ENCODE data around the gene SOX10.
"Not testable (repeated sequence)": the region's sequence is repeated elsewhere in the genome, so short reads cannot be mapped to it uniquely, and the experiment has no call there.

SOX10 gene

DNA sequence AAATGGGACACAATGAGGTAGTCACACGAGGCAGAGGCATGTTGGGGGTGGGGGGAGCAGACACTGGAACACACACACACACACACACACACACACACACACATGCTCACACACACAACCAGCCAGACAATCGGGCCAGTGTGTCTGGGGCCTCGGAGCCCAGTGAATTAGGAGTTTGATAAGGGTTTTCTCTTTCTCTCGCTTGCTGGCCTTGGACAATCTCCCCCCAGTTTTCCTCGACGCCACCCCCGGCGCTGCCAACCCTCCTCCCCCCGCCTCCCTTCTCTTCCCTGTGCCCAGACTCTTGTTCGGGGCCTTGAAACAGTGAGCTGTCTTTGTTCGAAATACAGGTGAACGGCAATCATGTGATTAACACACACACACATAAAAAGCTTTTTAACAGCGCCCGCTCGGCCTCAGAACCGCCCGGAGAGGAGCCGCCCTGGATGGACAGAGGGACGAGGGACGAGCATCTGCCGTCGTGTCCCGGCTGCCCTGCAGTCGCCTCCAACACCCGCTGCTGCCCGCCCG, 1.5 kb upstream of the SOX10 start:
- DNase-seq = peak in 12 of 14 donors; percentile 17 to 94 (median 70)

DNA sequence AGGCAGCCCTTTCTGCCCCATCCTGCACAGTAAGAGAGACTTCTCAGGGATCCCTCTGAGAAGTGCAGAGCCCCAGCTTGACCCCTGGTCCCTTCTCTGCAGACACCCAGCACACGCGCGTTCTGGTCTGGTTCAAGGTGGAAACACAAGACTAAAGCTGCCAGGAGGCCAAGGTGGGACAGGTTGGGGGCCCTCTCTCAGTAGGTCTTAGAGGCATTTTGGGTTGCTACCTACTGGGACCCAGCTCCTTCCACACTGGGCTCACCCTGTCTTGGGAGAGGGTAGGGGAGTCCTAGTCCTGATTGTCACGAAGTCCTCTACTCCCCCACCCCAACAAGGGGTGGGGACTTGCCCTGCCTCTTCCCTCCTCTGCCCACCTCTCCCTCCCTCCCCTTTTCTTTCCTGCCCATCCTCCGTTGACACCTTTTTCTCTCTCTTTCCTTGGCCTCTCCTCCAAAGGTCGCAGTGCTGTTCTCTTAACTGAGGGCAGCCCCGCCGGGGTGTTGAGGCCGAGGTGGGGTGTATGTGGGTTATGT, 763 bp upstream of the SOX10 start:
- no peak for DNase-seq

DNA sequence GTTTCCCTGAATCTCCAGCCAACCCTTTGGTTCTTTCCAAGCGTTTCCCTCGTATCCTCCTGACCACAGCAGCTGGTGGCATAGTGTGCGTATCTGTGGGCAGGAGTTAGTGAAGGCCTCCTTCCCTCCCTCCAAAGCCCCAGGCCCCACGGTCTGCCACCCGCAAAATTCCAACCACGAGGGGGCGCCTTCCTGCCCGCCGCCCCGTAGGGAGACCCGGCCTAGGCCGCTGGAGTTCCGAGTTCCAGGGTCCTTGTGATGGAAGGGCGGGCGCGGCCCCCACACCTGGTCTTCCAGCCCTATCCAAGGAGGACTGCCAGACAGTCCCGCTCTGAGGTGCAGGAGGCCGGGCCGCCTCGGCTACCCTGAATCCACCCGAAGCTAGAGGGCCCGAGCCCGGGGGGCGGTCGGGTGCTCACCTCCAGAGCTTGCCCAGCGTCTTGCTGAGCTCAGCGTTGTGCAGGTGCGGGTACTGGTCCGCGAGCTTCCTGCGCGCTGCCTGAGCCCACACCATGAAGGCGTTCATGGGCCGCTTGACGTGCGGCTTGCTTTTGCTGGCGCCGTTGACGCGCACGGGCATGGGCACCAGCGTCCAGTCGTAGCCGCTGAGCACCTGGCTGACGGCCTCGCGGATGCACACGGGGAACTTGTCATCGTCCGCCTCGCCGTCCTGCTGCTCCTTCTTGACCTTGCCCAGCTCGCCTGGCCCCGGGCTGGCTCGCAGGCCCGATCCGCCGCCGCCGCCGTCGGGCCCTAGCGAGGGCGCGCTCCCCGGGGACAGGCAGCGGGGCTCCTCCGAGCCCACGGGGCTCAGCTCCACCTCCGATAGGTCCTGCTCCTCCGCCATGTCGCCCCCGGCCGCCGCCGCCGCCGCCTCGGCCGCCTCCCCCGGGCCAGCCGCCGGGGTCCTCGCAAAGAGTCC, 1.2 kb downstream of the SOX10 start:
- DNase-seq = peak in 2 of 14 donors; percentile 36 to 50

DNA sequence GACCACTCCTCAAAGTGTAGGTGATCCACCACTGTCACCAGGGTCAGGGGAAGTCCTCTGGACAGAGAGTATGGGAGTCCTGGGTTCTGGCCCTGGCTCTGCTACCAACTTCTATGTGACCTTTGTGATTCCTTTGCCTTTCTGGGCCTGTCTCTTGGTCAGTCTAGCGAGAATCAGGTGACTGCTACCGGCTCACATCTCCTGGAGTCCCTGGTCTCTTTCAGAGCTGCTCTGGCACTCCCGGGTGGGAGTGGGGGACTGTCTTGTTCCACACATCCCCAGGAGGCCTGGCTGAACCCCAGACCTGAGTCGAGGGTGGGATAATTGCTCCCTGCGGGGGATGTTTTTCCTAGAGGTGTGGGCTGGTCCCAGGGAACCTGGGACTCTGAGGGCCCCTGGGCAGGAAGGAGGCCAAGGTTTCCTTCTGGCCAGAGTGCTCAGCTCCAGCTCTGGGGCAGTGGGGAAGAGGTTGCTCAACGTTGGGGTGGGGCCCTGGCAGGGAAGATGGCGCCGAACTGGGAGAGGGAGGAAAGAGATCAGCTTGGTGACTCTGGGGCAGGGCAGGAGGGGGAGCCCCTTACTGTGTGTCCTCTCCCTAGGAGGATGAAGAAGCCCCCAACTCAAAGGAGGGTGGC, 2.1 kb downstream of the SOX10 start:
- no peak for DNase-seq

DNA sequence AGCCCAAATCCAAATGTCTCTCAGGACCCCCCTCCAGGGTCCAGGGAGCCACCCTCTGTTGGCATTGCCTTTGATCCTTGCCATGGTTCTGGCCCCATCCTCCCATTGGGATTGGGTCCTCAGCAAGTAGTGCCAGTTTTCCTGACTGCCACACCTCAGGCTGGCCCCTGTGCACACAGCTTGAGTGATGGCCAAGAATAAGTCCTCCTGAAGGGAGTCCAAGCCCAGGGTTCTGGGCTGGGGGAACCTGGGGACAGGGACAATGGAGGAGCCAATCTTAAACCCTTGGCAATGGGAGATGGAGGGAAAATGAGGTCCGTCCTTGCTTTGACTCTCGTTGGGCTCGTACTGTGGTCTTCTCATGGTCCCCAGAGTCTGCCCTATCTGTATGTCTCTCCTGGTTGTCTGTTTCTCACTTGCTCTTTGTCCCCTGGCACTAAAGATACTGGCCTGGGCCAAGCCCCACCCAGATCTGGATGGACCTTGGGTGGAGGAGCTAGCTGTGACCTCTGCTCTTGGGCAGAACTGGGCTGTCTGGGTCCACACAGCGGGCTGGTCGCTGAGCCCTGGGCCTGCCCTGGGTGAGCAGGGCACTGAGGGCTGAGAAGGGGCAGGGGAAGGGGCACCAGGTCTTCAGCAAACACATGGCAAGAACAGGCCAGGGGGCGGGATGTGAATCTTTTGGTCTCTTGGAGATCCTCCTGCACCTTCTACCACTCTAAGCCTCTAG, 2.9 kb downstream of the SOX10 start:
- DNase-seq = no peak

DNA sequence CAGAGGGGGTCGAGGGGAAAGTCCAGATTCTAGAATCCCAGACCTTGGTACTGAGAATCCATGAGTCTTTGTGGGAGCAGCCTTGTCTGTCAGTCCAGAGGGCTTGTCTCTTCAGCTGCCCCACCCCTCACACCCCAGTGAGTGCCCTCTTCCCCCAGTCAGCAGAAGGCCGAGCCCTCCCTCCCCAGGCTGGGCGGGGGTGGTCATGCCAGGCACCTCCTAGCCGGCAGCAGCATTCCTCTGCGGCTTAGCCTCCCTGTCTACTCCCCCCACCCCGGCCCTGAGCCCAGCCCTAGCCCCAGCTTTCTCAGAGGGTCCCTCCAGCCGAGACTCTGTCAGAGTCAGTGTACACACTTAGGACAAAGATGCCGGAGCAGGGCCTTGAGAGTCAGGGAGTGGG, 4.6 kb downstream of the SOX10 start:
- DNase-seq = peak in 2 of 14 donors; percentile 31 to 44

DNA sequence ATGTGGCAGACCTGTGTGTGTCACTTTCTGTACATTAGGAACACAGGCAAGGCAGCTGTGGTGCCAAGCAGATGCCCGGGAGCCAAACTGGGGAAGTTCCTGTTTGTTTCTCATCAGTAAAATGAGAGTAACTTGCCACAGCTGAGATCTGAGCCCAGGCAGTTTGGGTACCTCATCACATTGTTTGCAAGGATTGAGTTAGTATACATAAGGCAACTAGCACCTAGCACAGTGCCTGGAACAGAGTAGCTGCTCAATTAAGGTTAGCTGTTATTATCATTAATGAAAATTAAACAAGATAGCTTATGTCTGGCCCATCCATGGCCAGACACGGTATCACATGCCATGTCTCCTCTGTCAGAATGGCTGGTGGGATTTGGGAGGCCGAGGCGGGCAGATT, 7.8 kb downstream of the SOX10 start:
- no peak for DNase-seq

DNA sequence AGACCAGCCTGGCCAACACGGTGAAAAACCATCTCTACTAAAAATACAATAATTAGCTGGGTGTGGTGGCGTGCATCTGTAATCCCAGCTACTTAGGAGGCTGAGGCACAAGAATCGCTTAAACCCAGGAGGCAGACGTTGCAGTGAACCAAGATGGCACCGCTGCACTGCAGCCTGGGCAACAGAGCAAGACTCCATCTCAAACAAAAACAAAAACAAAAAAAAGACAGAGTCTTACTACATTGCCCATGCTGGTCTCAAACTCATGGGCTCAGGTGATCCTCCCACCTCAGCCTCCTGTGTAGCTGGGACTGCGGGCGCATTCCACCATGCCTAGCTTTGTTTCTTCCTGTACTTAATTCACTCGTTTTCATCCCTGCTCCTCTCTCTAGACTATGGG, 8.3 kb downstream of the SOX10 start:
- not testable (repeated sequence) for DNase-seq

DNA sequence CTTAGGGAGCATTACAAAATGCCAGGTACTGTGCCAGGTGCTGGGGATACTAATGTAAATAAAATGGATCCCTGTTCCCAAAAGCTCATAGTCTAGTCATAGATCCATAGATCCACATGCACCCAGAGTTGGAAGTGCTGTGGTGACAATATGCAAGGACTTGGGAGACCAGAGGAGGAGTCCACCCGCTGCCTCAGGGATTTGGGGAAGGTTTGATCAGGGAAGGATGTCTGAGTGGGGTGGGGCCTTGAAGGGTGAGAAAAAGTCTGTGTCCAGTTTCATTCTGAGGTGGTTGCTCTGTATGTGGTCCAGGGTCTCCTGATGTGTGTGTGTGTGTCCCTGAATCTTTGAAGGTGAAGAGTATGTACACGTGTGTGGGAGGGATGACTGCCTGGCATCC, 9.2 kb downstream of the SOX10 start:
- DNase-seq = no peak

DNA sequence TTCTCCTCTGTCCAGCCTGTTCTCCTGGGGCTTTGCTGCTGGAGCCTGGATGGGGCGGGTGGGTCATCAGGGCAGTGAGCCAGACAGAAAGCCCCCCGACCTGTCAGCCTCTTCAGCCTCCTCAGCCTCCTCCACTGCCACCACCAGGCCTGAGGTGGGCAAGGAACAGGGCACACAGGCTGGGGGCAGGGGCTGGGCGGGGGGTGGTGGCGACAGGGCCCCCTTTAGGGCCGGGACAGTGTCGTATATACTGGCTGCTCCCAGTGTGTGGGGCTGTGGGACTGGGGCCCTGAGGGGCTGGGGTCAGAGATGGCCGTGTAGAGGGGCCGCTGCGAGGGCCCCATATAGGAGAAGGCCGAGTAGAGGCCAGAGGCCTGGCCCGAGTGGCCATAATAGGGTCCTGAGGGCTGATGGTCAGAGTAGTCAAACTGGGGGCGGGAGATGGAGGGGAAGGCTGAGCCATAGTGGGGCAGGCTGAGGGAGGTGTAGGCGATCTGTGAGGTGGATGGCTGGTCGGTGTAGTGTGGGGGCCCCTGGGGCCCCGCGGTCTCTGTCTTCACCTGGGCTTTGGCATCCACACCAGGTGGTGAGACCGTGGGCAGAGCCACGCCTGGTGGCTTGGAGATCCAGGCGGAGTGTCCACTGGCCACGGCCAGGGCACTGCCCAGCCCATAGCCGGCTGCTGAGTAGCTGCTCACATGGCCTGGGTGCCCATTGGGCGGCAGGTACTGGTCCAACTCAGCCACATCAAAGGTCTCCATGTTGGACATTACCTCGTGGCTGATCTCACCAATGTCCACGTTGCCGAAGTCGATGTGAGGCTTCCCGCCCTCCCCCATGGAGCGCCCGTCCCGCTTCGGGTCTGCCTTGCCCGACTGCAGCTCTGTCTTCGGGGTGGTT, 10.8 kb downstream of the SOX10 start:
- DNase-seq = no peak

DNA sequence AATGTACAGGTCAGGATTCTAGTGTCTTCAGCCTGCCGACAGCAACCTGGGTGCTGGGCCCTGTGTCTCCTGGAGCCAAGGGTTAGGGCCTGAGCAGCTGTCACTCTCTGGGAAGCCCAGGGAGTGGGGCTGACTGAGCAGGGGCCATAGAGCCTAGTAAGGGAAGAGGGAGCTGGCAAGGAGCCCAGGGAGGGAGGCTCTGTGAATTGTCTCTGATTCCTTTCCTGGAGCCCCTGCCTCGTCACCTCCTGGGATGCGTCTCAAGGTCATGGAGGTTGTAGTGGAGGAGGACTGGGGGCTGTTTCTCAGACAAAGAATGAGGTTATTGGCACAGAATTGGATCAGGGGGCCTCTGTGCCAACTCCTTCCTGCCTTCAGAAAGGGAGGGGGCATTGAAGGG, 11.8 kb downstream of the SOX10 start:
- DNase-seq = peak in 1 of 14 donors; percentile 34

DNA sequence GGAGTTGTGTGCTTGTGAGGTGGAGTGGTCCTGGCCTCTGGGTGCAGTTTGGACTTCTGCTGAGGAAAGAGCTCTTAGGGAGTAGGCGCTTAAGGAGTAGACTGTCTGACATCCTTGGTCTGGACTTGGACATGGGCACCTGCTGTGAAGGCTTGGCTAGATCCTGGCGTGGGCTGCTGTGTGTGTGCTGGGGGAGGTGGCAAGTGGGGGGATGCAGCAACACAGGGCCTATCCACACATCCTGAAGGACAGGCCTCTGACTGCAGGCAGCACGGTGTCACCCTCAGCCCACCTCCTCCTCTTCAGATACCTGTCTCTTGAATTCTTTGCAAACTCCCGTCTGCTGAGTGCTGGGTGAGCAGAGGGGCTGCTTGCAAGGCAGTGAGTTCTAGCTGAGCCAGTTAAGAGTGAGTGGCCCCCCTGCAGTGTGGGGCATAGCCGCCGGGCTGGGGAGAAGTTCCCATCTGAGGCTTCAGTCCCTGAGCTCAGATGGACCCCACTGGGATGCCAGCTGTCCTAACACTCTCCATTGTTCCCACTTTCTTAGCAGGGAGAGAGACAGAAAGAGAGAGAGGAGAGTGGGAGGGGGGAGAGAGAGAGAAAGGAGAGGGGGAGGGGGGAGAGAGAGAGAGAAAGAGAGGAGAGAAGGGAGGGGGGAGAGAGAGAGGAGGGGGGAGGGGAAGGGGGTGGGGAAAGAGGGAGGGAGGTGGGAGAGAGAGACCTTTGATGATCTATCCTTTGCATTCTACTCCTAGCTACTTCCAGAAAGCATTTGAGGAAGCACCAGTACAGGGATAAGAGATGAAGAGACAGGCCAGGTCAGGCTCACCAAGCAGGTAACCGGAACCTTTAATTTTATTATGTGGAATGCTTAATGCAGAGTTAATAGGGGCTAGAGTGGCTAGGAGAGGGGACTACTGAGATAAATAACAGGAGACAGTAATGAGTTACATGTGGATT, 12.6 kb downstream of the SOX10 start:
- DNase-seq = no peak

DNA sequence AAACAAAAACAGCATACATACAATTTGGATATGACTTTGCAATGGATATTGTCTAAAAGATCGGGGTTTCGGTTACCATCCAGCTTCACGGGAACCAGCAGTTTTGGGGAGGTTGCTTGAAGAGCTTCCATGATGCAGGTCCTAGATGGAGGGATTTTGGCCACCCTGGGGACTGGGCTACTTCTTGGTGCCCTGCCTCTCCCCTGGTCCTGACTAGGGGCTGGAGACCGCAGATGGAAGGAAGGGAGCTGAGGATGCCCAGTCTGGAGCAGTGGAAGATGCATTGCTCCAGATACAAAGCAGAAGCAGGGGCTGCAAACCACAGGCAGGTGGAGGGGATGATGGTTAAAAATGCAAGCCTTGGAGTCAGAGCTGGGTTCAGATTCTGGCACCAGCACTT, 13.5 kb downstream of the SOX10 start:
- DNase-seq = no peak

DNA sequence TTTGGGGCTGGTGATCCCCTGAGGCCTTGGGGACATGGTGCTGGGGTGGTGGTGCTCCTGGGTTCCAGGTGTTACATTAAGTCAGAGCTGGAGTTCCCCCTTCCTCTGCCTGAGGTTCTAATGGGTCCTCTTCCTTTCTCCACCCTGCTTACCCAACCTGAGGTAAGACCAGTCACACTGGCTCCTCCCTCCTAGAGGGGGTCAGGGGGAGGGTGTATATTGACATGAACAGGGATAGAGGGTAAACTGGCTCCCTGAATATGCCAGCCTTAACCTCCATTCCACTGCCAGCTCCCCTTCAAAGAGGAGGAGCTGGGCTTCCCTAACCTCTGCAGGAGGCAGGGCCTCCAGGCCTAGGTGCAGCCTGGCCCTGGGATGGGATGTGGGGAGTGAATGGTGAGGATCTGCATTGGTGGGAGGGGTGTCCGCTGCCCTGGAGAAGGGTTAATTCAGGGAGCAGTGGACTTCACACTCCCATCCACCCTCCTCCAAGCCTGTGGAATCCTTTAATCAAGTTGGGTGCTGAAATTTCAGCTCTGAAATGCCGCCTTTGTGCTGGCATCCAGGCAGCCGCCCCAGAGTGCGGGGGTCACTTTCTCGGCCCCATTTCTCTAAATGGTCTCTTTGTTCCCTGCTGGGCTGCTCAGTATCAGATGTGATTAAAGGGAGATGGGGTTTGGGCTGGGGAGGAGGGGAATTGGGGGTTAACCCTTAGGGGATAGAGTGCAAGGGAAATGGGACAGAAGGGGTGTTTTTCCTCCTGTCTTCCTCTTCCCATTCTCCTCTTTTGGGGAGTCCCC, 15.7 kb downstream of the SOX10 start:
- DNase-seq = peak in 10 of 14 donors; percentile 26 to 73 (median 56)

DNA sequence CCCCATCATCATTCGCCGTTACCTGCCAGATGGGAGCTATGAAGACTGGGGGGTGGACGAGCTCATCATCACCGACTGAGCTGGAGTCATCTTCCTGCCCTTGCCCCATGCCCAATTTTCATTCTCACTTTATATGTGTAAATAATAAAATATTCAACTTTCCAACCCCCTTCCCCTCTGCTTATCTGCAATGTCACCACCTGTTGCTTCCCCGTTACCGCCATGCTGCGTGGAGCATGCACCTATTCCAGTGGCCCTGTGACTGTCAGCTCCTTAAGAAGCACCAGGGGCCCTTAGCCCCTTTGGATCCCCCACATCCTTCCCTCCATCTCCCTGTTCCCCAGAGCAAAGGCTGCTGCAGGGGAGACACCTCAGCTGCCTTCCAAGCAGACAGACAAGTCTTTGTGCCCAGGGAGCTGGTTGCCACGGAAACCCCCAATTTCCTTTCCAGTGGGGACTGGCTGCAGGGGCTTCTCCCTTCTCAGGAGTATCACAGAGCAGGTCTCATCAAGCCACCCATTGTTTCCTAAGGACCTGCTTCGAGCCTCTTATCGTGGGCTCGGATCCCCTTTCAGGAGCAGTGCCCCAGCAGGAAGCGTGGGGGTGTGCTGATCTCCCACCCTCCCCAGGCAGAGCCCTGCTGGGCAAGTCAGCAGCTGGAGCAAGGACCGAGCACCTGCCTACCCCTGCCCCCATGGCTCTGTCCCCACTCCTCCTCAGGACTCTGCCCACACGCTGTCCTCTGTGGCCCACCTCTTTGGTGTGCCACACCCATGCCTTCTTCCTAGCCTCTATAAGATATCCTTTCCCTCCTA, 16.5 kb downstream of the SOX10 start:
- no peak for DNase-seq

DNA sequence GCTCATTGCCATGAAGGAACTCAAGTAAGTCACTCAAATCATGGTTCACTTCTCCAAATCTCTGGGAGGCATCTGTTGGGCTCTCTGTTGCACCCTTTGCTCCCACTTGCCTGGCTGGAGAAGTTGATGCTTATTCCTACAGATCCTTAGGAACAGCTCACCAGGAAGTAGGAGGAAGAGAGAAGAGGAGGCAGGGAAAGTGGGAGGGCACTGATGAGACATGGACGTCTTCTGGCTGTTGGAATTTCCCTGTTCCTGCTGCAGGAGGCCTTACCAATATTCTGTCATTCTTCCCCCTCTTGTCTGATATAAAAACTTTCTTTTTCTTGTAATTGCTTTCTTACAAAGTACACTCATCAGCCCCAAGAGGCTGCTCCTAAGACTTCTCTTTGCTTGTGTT, 17.2 kb downstream of the SOX10 start:
- DNase-seq = no peak

DNA sequence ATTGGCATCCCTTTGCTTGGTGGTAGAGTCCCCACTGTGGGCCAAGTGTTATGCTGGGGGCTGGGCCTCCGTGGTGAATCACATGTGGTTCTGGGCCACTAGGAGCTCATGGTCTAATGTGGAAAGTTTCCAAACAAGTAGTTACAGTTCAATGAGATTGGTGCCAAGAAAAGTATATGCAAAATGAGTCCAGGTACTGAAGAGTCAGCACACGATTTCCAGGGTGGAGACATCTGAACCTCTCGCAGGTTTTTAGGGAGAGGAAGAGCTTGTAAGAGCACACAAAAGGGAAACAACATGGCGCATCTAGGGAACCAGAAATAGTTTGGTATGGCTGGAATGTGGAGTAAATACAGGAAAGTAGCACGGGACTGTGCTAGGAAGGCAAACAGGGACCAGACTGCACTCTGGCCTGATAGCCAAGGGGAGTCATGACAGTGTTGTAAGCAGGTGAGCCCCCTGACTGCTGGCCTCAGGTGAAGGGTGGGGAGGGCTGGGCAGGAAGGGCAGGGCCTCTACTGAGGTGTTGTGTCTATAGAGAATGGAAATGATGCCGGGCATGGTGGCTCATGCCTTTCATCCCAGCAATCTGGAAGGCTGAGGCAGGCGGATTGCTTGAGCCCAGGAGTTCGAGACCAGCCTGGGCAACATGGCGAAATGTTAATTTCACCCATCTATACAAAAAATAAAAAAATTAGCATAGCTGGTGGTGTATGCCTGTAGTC, 18.3 kb downstream of the SOX10 start:
- no peak for DNase-seq

DNA sequence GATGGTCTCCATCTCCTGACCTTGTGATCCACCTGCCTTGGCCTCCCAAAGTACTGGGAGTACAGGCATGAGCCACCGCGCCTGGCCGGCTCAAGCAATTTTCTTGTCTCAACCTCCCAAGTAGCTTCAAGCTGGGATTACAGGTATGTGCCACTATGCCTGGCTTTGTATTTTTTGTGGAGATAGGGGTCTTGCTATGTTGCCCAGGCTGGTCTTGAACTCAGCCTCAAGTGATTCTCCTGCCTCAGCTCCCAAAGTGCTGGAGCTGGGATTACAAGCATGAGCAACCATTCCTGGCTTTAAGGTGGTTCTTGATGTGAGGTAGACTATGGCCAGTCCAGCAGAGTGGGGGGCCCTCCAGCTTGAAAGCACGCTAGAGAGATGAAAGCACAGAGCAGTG, 23.3 kb downstream of the SOX10 start:
- no peak for DNase-seq

All from C1 segment of cervical spinal cord (tissue), 14 donors.